HCT116 (cell line): ENCODE data around the gene SYT7. TPM values are rescaled to one million over a fixed set of nuclear protein-coding genes. Genes with fewer than 3 reads are reported as not detected.

ENCODE experiments used
- ATAC-seq: fragments of 200-7000 bp; cut with Tn5 transposase; 2 replicates; pipeline ENCODE4 v1.9.1; 2020; ENCODE audit warnings: mild to moderate bottlenecking, moderate library complexity
- BruUV-seq: library from RNA; stranded (reverse); fragments of 400-500 nt; replicated peaks from 2 replicates; lab custom pipeline; 2021; lab: Mats Ljungman, UMichigan
- CTCF ChIA-PET: fragments of 300-600 bp; sonication (Branson Sonifier 250); formaldehyde crosslinking; loops from one replicate; lab custom pipeline; 2021; ENCODE audit warnings: antibody characterized with exemption; lab: Charles Lee
- POLR2A ChIA-PET: fragments of 300-600, 350-600 bp; sonication (Branson Sonifier 250); formaldehyde crosslinking; loops from one replicate; lab custom pipeline; 2021; ENCODE audit warnings: antibody characterized with exemption; lab: Charles Lee
- RAD21 ChIA-PET, 2 experiments: fragments of 300-600 bp; sonication (Branson Sonifier 250); formaldehyde crosslinking; loops; one replicate each; lab custom pipeline; 2023; ENCODE audit warnings: low total read pairs in 2 of 2; ENCODE audit not compliant: uncharacterized antibody in 2 of 2, unreplicated experiment in 2 of 2, low non-redundant PET in 1 of 2; lab: Charles Lee
- DNase-seq: peaks from one replicate; pipeline ENCODE4 v3.0.0-alpha.2; 2010; ENCODE audit warnings: low read depth, low spot score
- H2AFZ ChIP-seq: fragments of 200-600 bp; shearing (Covaris generic), sonication (generic); 2 replicates; pipeline ENCODE4 v1.6.1; 2017; ENCODE audit warnings: low read depth, mixed run types, mixed read lengths, antibody characterized with exemption, low read length; ENCODE audit not compliant: poor library complexity, severe bottlenecking
- H3K27ac ChIP-seq: 2 replicates; pipeline ENCODE4 v1.5.1; 2012; ENCODE audit warnings: low read depth, low read length
- H3K27me3 ChIP-seq: fragments of 200-600 bp; sonication (generic); 2 replicates; pipeline ENCODE4 v1.6.1; 2016; ENCODE audit warnings: mixed run types, low read length, mixed read lengths; ENCODE audit not compliant: insufficient read depth
- H3K36me3 ChIP-seq, 2 experiments: fragments of 200-500 bp in 1 of 2; fragments of 200-600 bp in 1 of 2; sonication (Bioruptor generic) in 1 of 2; sonication (generic) in 1 of 2; 2 replicates each; pipeline versions ENCODE4 v1.5.1 to v1.6.1; 2014 to 2016; ENCODE audit warnings: low read length in 2 of 2, inconsistent platforms in 1 of 2, mixed read lengths in 1 of 2, mixed run types in 1 of 2; ENCODE audit not compliant: insufficient read depth in 2 of 2, control insufficient read depth in 1 of 2
- H3K4me1 ChIP-seq, 2 experiments: fragments of 200-600 bp in 1 of 2; sonication (generic) in 1 of 2; 2 replicates each; pipeline versions ENCODE4 v1.5.1 to v1.6.1; 2012 to 2017; ENCODE audit warnings: low read length in 2 of 2, inconsistent platforms in 1 of 2, mild to moderate bottlenecking in 1 of 2, mixed read lengths in 1 of 2, mixed run types in 1 of 2, moderate library complexity in 1 of 2; ENCODE audit not compliant: insufficient read depth in 2 of 2, control insufficient read depth in 1 of 2
- H3K4me2 ChIP-seq: fragments of 200-600 bp; sonication (generic); 2 replicates; pipeline ENCODE4 v1.6.1; 2017; ENCODE audit warnings: mixed run types, low read length, mixed read lengths
- H3K4me3 ChIP-seq, 2 experiments: fragments of 200-600 bp in 1 of 2; sonication (generic) in 1 of 2; replicated peaks in 1 of 2; 2 replicates each; pipeline ENCODE4 v1.5.1; 2011 to 2016; ENCODE audit warnings: low read length in 2 of 2, control low read depth in 1 of 2, low read depth in 1 of 2, mild to moderate bottlenecking in 1 of 2, mixed read lengths in 1 of 2, mixed run types in 1 of 2
- H3K79me2 ChIP-seq: fragments of 200-600 bp; sonication (generic); 2 replicates; pipeline ENCODE4 v1.6.1; 2017; ENCODE audit warnings: mild to moderate bottlenecking, mixed run types, low read length, moderate library complexity, mixed read lengths; ENCODE audit not compliant: insufficient read depth
- H3K9ac ChIP-seq: fragments of 200-600 bp; sonication (generic); 2 replicates; pipeline ENCODE4 v1.6.1; 2016; ENCODE audit warnings: low read length, mixed read lengths
- H3K9me2 ChIP-seq: fragments of 200-600 bp; sonication (generic), shearing (Covaris generic); 2 replicates; pipeline ENCODE4 v1.6.1; 2017; ENCODE audit warnings: mixed run types, mild to moderate bottlenecking, moderate library complexity; ENCODE audit not compliant: insufficient read depth
- H3K9me3 ChIP-seq, 2 experiments: fragments of 200-500 bp in 1 of 2; fragments of 200-600 bp in 1 of 2; sonication (Bioruptor generic) in 1 of 2; sonication (generic) in 1 of 2; 2 replicates each; pipeline ENCODE4 v1.6.1; 2014 to 2017; ENCODE audit warnings: low read length in 2 of 2, mixed read lengths in 2 of 2, inconsistent platforms in 1 of 2, low read depth in 1 of 2, mild to moderate bottlenecking in 1 of 2, mixed run types in 1 of 2, moderate library complexity in 1 of 2; ENCODE audit not compliant: control insufficient read depth in 1 of 2, insufficient read depth in 1 of 2
- H4K20me1 ChIP-seq: fragments of 200-600 bp; sonication (generic), shearing (Covaris generic); 2 replicates; pipeline ENCODE4 v1.6.1; 2017; ENCODE audit warnings: mixed run types, mild to moderate bottlenecking, moderate library complexity; ENCODE audit not compliant: insufficient read depth
- FOSL1 ChIP-seq: IDR thresholded peaks from 2 replicates; pipeline ENCODE4 v1.6.1; 2012; ENCODE audit warnings: low read depth
- SP1 ChIP-seq: IDR thresholded peaks from 2 replicates; pipeline ENCODE4 v1.6.1; 2012; ENCODE audit warnings: low read depth
- intact Hi-C: fragments of 100-400 bp; cut with micrococcal nuclease; formaldehyde crosslinking; loops from 2 replicates; pipeline ENCODE4 v1.10.0; 2022
- total RNA-seq: library from RNA; stranded (reverse); gene quantifications from one replicate; pipeline ENCODE4 v1.2.1, GENCODE V29; 2021; ENCODE audit not compliant: unreplicated experiment
- TF ChIP-seq, protein P1 (sequence below): IDR thresholded peaks from 2 replicates; pipeline ENCODE4 v1.6.1; 2012
- TF ChIP-seq, protein P2 (sequence below), 3 experiments: fragments of 200-600 bp in 1 of 3; sonication (generic) in 1 of 3; IDR thresholded peaks in 2 of 3; conservative IDR thresholded peaks in 1 of 3; 2 replicates each; pipeline ENCODE4 v1.5.1; 2012 to 2017; ENCODE audit warnings: low read depth in 2 of 3, low read length in 2 of 3, antibody characterized with exemption in 1 of 3, borderline replicate concordance in 1 of 3, control low read depth in 1 of 3, mild to moderate bottlenecking in 1 of 3, mixed read lengths in 1 of 3, mixed run types in 1 of 3, moderate library complexity in 1 of 3; ENCODE audit not compliant: insufficient read depth in 1 of 3

SYT7 gene
- total RNA-seq, 1 experiment from 2014 or later = 27.4 TPM

DNA sequence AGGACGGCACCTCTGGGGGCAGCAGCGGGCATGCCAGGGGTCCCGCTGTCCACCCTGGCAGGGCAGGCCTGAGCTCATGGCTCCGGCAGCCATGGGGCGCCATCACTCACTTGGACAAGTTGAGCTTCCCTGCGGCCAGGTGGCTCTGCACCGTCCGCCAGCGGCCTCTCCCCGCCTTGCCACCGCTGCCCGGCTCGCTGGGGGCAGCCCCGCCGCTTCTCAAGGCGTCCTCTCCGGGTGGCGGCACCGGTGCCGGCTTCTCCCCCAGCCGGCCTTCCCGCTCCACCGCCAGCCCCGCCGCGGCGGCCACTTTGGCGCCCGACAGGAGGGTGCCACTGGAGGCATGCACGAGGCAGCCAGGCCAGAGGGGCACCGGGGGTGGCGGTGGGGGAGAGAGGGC, 35.0 kb downstream of the SYT7 start:
- Histone ChIP-seq H3K9me3 (no peaks in the 10 kb centered on the region), H3K4me1 (peaks cover 6 to 23% of the 10 kb centered on the region in 2 experiments), H3K9me2 (no peaks in the 10 kb centered on the region), H3K79me2 (no peaks in the 10 kb centered on the region), H3K36me3 (no peaks in the 10 kb centered on the region; a peak in 1 of 4 replicates), H3K4me3 (no peak overlapping the region), H3K27me3 (no peaks in the 10 kb centered on the region), H3K9ac (no peak overlapping the region)
- ATAC-seq = no peak
- ChIA-PET RAD21 (no interaction called here), CTCF (interaction anchor here (0.6 to 2.0 kb wide), 4 partner anchors 14 to 93 kb away, joined by 4 to 7 read pairs (median 5); no protein-coding TSS in a partner anchor)
- intact Hi-C loops = no loop called here
- no peak for DNase-seq
- TF ChIP-seq FOSL1 = no peak
- TF ChIP-seq, protein P1, sequence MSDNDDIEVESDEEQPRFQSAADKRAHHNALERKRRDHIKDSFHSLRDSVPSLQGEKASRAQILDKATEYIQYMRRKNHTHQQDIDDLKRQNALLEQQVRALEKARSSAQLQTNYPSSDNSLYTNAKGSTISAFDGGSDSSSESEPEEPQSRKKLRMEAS = no peak
- TF ChIP-seq, all 23 proteins: peak for 0
- Histone ChIP-seq H2AFZ (no peak overlapping the region), H3K4me2 (no peak overlapping the region), H3K27ac (no peak overlapping the region), H4K20me1 (no peaks in the 10 kb centered on the region)
- POLR2A ChIA-PET = no interaction called here
- BruUV-seq = no TSS peak

DNA sequence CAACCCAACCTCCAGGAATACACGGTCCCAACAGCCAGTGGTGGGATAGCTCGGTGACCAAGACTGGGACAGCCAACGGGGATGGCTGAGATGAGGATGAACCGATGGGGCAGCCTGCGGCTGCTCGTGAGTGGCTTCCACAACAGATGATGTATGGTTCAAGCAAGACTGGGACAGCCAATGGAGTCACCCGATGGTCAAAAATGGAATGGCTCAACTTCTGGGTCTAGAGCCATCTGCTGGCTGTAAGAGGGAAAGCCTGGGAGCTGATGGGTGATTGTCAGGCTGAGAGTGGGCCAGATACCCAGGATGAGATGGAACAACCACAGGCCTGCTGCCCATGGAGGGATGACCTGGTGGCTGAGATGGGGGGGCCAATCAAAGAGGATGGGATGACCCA, 35.5 kb downstream of the SYT7 start:
- Histone ChIP-seq H3K4me3 (no peak overlapping the region), H3K4me1 (peaks cover 6 to 23% of the 10 kb centered on the region in 2 experiments), H2AFZ (no peak overlapping the region), H4K20me1 (no peaks in the 10 kb centered on the region), H3K27ac (no peak overlapping the region), H3K36me3 (no peaks in the 10 kb centered on the region; a peak in 1 of 4 replicates), H3K27me3 (no peaks in the 10 kb centered on the region), H3K9me3 (no peaks in the 10 kb centered on the region), H3K9me2 (no peaks in the 10 kb centered on the region), H3K9ac (no peak overlapping the region), H3K79me2 (no peaks in the 10 kb centered on the region), H3K4me2 (no peak overlapping the region)
- TF ChIP-seq, protein P2, sequence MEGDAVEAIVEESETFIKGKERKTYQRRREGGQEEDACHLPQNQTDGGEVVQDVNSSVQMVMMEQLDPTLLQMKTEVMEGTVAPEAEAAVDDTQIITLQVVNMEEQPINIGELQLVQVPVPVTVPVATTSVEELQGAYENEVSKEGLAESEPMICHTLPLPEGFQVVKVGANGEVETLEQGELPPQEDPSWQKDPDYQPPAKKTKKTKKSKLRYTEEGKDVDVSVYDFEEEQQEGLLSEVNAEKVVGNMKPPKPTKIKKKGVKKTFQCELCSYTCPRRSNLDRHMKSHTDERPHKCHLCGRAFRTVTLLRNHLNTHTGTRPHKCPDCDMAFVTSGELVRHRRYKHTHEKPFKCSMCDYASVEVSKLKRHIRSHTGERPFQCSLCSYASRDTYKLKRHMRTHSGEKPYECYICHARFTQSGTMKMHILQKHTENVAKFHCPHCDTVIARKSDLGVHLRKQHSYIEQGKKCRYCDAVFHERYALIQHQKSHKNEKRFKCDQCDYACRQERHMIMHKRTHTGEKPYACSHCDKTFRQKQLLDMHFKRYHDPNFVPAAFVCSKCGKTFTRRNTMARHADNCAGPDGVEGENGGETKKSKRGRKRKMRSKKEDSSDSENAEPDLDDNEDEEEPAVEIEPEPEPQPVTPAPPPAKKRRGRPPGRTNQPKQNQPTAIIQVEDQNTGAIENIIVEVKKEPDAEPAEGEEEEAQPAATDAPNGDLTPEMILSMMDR (IDR thresholded peaks at IDR 0.05 in 2 of 3, conservative IDR thresholded peaks at IDR 0.05 in 1 of 3; ENCODE audit: borderline replicate concordance in 1 of 3, insufficient read depth in 1 of 3, low read depth in 2 of 3, low read length in 2 of 3) = peak; percentile 76 to 79 (median 77)
- no peak for TF ChIP-seq SP1
- peak; percentile 22 for DNase-seq
- intact Hi-C loops = no loop called here
- BruUV-seq = no TSS peak
- ChIA-PET CTCF (interaction anchor here (0.6 to 2.0 kb wide), 4 partner anchors 13 to 93 kb away, joined by 4 to 7 read pairs (median 5); no protein-coding TSS in a partner anchor), POLR2A (no interaction called here), RAD21 (no interaction called here)
- peak; percentile 67 for ATAC-seq
